AG10803 (cell line): Measurements from ENCODE around the gene CD68.

ENCODE experiments used
- DNase-seq: peaks from one replicate; pipeline ENCODE4 v3.0.0; 2010; ENCODE audit warnings: low read depth
- H3K4me3 ChIP-seq: 2 replicates; pipeline ENCODE4 v1.5.1; 2011; ENCODE audit warnings: mild to moderate bottlenecking, low read length, control low read depth
- TF ChIP-seq, protein P1 (sequence below): conservative IDR thresholded peaks from 2 replicates; pipeline ENCODE4 v1.5.1; 2011; ENCODE audit warnings: mild to moderate bottlenecking, low read length, control low read depth, inconsistent platforms

Gene CD68

DNA sequence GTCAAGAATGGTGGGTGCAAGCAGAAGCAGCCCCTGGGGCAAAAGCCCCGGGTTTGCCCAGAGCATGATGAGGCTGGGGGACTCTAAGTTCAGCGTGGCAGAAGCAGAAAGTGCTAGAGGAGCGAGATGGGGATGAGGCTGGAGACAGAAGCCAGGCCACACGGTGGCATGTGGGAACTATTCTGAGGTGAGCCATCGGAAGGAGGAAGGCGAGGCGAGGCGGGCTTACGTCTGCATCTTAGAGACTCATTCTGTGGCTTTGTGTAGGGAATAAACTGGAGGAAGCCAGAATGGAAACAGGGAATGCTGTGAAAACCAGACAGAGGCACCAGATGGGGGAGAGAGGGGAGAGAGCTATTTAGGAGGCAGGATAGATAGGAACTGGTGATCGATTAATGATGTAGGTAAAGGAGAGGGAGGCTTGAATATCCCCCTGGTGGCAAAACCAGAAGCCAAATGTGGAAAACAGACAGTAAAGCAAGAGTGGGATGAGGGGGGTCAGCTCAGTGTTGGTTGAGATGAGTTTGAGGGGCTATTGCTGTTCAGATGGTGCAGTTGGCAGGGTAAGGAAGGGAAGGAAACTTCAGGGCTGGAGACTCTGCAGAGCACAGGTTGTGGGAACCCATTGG, 24.0 kb upstream of the CD68 start:
- no peak overlapping the region for H3K4me3 ChIP-seq
- TF ChIP-seq, protein P1, sequence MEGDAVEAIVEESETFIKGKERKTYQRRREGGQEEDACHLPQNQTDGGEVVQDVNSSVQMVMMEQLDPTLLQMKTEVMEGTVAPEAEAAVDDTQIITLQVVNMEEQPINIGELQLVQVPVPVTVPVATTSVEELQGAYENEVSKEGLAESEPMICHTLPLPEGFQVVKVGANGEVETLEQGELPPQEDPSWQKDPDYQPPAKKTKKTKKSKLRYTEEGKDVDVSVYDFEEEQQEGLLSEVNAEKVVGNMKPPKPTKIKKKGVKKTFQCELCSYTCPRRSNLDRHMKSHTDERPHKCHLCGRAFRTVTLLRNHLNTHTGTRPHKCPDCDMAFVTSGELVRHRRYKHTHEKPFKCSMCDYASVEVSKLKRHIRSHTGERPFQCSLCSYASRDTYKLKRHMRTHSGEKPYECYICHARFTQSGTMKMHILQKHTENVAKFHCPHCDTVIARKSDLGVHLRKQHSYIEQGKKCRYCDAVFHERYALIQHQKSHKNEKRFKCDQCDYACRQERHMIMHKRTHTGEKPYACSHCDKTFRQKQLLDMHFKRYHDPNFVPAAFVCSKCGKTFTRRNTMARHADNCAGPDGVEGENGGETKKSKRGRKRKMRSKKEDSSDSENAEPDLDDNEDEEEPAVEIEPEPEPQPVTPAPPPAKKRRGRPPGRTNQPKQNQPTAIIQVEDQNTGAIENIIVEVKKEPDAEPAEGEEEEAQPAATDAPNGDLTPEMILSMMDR: peak; percentile 19; the same call in 1 of the 2 replicates
- no peak for DNase-seq

DNA sequence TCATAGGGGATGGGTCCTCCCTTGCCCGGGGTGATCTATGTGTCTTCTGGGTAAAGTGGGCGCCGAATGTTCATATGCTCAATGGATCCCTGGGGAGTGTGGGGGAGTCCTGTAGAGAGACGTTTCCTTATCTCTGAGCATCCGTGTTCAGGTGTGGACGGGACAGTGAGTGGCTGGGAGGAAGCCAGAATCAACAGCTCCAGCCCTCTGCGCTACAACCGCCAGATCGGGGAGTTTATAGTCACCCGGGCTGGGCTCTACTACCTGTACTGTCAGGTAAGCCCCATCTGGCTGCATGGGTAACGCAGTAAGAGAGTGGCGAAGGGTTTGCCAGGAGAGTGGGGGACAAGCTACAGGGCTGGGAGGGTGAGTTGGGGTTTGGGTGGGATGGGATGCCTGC, 22.8 kb upstream of the CD68 start:
- H3K4me3 ChIP-seq: no peak overlapping the region
- no peak for DNase-seq
- TF ChIP-seq, protein P1: no peak

DNA sequence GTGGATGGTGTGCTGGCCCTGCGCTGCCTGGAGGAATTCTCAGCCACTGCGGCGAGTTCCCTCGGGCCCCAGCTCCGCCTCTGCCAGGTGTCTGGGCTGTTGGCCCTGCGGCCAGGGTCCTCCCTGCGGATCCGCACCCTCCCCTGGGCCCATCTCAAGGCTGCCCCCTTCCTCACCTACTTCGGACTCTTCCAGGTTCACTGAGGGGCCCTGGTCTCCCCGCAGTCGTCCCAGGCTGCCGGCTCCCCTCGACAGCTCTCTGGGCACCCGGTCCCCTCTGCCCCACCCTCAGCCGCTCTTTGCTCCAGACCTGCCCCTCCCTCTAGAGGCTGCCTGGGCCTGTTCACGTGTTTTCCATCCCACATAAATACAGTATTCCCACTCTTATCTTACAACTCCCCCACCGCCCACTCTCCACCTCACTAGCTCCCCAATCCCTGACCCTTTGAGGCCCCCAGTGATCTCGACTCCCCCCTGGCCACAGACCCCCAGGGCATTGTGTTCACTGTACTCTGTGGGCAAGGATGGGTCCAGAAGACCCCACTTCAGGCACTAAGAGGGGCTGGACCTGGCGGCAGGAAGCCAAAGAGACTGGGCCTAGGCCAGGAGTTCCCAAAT, 22.2 kb upstream of the CD68 start:
- no peak for DNase-seq
- no peak overlapping the region for H3K4me3 ChIP-seq

DNA sequence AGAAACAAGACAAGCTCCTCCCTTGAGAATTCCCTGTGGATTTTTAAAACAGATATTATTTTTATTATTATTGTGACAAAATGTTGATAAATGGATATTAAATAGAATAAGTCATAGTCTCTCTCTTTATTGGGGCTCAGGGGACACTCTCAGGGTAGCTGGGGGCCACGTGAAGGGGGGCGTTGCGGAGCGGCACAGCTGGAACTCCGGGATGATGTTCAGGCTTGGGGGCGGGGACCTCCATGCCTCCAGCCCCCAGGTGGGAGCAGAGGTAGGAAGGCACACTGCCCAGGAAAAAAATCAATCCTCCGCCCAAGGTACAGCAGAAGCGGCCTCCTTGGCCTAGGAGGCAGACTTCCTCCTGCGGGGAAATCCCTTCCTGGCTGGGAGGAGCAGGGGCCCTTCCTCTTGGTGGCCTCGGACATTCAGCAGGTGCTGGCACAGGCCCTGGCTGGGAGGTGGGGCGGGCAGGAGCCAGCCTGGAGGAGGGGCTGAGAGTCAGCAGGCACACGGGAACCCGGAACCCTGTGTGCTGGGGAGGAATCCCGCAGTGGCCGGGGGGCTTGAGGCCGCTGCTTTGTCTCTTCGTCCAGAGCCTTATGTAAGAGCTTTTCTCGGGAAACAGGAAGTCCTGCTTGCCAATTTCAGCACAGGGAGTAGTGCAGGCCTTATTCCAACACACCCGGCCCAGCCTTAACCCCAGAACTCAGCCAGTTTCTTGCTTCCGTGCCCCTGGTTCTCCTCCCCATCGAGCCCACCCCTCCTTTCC, 21.5 kb upstream of the CD68 start:
- TF ChIP-seq, protein P1: no peak
- H3K4me3 ChIP-seq: peak overlapping the region; percentile 27
- DNase-seq: peak; percentile 84

More for the DNA sequence above, 22.2 kb upstream of the CD68 start:
- TF ChIP-seq, protein P1: no peak

DNA sequence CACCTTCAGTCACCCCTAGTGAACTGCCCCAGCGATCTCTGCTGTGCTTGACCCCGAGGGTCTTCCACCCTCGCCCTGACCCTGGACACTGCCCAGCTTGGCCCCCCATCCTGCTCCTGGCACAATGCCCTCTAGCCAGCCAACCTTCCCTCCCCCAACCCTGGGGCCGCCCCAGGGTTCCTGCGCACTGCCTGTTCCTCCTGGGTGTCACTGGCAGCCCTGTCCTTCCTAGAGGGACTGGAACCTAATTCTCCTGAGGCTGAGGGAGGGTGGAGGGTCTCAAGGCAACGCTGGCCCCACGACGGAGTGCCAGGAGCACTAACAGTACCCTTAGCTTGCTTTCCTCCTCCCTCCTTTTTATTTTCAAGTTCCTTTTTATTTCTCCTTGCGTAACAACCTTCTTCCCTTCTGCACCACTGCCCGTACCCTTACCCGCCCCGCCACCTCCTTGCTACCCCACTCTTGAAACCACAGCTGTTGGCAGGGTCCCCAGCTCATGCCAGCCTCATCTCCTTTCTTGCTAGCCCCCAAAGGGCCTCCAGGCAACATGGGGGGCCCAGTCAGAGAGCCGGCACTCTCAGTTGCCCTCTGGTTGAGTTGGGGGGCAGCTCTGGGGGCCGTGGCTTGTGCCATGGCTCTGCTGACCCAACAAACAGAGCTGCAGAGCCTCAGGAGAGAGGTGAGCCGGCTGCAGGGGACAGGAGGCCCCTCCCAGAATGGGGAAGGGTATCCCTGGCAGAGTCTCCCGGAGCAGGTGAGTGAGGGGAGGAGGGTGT, 20.7 kb upstream of the CD68 start, which contains the start of gene TNFSF13:
Gene TNFSF13 (plus strand): TSS at position 207 of the 776 bp plus-strand sequence. CDS start 290 bp downstream, at position 497.
- no peak for DNase-seq
- peak within 1 kb of the TSS; percentile 27 for H3K4me3 ChIP-seq
- TF ChIP-seq, protein P1: no peak

DNA sequence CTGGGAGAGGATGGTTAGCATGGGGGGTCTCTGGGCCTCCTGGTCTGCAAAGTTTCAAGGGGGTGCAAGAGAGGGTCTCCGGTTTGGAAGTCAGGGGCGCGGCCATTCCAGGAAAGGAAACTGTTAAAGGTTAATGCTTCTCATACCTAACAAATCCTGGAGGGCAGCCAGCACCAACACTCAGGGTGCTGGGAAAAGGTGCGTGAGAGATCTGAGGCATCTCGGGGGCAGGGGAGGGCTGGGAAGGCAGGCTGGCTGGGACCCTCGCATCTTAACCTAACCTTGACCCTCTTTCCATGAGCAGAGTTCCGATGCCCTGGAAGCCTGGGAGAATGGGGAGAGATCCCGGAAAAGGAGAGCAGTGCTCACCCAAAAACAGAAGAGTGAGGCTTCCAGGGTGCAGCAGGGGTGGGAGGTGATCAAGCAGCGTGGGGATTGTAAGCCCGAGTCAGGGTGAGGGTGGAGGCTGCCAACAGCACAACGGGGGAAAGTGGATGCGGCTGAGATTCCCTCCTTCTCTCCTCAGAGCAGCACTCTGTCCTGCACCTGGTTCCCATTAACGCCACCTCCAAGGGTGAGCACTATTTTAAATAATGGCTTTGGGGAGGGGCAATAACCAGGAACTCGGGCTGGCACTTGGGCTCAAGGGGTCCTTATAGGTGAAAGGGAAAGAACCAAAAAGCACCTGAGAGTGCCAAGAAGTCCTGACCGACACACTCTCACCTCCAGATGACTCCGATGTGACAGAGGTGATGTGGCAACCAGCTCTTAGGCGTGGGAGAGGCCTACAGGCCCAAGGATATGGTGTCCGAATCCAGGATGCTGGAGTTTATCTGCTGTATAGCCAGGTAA, 19.9 kb upstream of the CD68 start:
- no peak for DNase-seq
- TF ChIP-seq, protein P1: no peak
- no peak overlapping the region for H3K4me3 ChIP-seq
